GM12873 (cell line): Measurements from ENCODE around the gene MED8.

Experiments used
- TF ChIP-seq, protein P1 (sequence below): IDR thresholded peaks from 2 replicates; pipeline ENCODE4 v1.5.1; 2012; ENCODE audit warnings: low read depth, mild to moderate bottlenecking, moderate library complexity, low read length, control low read depth; ENCODE audit not compliant: insufficient read depth; ENCODE audit errors: missing control alignments

Gene MED8

DNA sequence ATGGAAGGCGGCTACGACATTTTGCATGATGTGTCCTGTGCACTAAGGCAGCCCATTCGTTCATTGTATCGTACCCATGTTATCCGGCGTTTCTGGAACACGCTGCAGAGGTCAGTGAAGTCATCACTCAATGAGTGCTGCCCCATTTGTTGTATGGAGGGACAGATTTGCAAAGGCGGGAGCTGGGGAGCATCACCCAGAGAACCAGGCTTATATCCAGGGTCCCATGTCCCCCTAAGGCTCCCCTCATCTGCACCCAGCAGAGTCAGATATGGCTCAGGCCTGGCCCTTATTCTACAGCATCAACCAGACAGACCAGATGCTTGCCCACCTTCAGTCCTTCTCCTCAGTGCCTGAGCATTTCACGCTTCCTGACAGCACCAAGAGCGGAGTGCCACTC lies 31.3 kb upstream of the MED8 start:
- TF ChIP-seq, protein P1, sequence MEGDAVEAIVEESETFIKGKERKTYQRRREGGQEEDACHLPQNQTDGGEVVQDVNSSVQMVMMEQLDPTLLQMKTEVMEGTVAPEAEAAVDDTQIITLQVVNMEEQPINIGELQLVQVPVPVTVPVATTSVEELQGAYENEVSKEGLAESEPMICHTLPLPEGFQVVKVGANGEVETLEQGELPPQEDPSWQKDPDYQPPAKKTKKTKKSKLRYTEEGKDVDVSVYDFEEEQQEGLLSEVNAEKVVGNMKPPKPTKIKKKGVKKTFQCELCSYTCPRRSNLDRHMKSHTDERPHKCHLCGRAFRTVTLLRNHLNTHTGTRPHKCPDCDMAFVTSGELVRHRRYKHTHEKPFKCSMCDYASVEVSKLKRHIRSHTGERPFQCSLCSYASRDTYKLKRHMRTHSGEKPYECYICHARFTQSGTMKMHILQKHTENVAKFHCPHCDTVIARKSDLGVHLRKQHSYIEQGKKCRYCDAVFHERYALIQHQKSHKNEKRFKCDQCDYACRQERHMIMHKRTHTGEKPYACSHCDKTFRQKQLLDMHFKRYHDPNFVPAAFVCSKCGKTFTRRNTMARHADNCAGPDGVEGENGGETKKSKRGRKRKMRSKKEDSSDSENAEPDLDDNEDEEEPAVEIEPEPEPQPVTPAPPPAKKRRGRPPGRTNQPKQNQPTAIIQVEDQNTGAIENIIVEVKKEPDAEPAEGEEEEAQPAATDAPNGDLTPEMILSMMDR = no peak

DNA sequence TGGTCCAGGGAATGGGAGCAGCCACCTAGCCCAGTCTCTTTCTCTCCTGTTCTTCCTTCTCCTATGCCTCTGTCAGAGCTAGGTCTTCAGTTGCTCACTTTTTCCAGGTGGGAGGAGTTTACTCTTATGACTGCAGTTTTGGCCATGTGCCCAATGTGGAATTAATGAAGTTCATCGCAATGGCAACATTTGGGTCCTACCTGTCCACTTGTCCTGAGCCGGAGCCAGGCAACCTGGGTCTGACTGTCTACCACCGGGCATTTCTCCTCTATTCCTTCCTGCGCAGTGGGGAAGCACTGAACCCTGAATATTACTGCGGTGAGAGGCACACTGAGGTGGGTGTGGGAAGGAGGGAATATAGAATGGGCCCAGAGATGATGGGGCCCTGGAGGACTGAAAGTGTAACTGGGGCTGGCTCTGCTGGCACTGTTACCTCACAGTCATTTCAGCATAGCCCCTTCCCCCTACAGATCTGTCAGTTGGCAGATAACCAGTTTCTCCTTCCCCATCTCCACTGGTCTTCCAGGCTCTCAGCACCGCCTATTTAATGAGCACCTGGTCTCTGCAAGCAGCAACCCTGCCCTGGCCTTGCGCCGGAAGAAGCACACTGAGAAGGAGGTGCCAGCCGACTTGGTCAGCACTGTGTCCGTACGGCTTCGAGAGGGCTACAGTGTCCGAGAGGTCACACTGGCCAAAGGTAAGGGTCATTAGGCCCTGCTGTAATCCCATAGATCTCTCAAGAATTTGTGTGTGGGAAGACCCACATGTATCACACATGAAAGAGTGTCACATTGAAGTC lies 30.2 kb upstream of the MED8 start:
- TF ChIP-seq, protein P1 = no peak

DNA sequence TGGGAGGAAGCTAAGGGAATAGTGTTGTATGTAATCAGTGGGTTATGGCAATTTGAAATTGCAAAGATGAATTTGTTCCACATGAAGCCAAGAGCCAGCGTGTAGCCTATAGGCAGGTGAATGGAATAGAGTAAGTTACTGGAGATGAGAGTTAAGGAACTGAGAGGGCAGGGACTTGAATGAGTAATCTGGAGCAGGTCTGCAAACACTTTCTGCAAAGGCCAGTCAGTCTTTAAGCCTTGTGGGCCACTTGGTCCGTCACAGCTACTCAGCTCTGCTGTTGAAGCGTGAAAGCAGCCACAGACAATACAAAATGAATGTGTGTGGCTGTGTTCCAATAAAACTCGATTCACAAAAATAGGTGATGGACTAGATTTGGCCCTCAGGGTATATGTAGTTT lies 29.3 kb upstream of the MED8 start:
- TF ChIP-seq, protein P1 = no peak

DNA sequence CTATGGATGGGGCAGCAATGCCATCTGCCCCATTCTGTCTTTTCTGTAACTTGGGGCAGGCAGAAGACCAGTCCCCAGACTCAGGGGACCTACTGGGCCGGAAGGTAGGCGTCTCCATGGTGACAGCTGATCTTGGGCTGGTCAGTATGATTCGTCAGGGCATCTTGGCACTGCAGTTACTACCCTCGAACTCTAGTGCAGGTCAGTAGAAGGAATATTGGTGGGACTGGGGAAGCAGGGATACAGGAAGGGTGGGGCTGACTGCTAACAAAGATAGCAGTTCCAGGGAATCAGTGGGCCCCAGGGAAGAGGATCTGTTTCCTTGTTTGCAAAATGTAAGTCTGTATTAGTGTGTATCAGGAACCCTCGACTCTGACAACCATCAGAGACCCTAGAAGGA lies 26.3 kb upstream of the MED8 start:
- TF ChIP-seq, protein P1 = no peak

DNA sequence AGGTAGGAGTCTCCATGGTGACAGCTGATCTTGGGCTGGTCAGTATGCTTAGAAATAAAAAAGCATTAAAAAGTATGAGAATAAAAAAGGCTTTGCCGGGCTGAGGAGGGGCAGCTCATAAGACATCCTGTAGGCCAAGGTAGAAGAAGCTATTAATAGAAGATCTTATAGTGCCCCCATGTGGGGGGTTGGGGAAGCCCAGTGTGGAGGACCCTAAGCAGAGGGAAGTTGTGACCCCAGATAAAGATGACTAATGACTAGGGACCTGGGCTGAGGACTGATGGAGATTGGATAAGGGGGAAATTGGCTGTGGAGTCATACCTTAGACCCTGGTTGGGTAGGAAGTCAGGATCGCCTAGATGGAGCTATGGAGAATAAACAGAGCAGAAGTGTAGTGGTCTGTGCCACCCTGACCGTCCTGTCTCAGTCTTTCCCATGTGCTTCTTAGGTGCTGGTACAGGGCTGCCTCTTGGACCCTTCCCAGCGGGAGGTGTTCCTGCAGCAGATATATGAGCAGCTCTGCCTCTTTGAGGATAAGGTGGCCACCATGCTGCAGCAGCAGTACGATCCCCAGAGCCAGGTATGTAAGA lies 25.1 kb upstream of the MED8 start:
- TF ChIP-seq, protein P1 = peak; percentile 62

DNA sequence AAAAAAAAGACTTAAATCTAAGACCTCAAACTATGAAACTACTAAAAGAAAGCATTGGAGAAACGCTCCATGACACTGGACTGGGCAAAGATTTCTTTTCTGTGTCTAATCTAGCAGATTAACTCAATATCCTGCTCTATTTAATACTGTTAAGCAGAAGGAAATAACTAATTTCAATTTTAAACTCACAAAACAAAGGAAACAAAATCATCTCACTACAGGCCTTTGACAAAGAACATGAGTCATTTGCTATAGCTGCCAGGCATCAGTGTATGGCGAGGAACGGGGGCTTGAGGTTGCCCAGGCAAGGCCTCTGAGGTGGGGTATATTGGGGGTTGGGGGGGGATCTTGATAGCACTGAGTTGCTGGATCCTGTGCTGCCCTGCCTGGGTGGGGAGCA lies 21.0 kb upstream of the MED8 start:
- TF ChIP-seq, protein P1 = no peak

DNA sequence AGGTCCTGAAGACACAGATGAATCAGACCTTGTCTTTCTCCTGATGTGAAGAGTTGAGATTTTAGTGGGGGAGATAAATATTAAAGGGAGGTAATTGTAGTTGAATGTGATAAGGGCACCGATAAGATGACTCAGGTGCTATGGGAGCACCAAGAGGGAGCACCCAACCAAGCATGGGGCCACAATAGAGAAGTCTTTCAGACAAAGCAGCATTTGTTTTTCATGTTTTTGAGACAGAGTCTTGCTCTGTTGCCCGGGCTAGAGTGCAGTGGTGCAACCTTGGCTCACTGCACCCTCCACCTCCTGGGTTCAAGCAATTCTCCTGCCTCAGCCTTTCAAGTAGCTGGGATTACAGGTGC lies 16.3 kb upstream of the MED8 start:
- TF ChIP-seq, protein P1 = no peak
